Mucosa of descending colon (tissue), 3 donors: ENCODE measurements around the gene JAK3. TPM values are rescaled to one million over a fixed set of nuclear protein-coding genes. Genes with fewer than 3 reads are reported as not detected.
A peak's percentile ranks its signal among the peaks of the same experiment; 100 is the strongest.

ENCODE experiments used
- ATAC-seq: fragments of 200-7000 bp; cut with Tn5 transposase; one replicate; pipeline ENCODE4 v1.9.1; 2020; ENCODE audit warnings: mild to moderate bottlenecking, moderate library complexity
- DNase-seq, 3 donors: peaks; one replicate each; pipeline ENCODE4 v3.0.0-alpha.2; 2020
- H3K36me3 ChIP-seq: fragments of 200-600 bp; one replicate; pipeline ENCODE4 v1.8.0; 2021; ENCODE audit warnings: low read depth, mild to moderate bottlenecking
- H3K4me1 ChIP-seq: fragments of 200-600 bp; one replicate; pipeline ENCODE4 v1.8.0; 2021; ENCODE audit warnings: low read depth, mild to moderate bottlenecking
- H3K4me3 ChIP-seq: fragments of 200-600 bp; one replicate; pipeline ENCODE4 v1.8.0; 2021; ENCODE audit warnings: mild to moderate bottlenecking
- H3K9me3 ChIP-seq: fragments of 200-600 bp; one replicate; pipeline ENCODE4 v1.8.0; 2021; ENCODE audit warnings: mild to moderate bottlenecking
- intact Hi-C, 2 donors: fragments of 100-400 bp; cut with DNase I in 1 of 2; cut with micrococcal nuclease in 1 of 2; formaldehyde crosslinking; loops; one replicate each; pipeline versions ENCODE4 v1.11.0 to v1.11.1; 2022; cut with DNase I, micrococcal nuclease
- total RNA-seq, 3 donors: library from RNA; stranded (reverse); fragmentation: NEBNext Ultra II Directional in 2 of 3; extraction: Animal tissue kit (Norgen Biotek cat#: 25700) in 2 of 3; gene quantifications; one replicate each; pipeline versions ENCODE4 v1.2.1 to v1.2.4, GENCODE V29; 2021 to 2023
- TF ChIP-seq, protein P1 (sequence below): fragments of 200-600 bp; IDR thresholded peaks from one replicate; pipeline ENCODE4 v1.8.0; 2022; ENCODE audit warnings: antibody characterized with exemption, mild to moderate bottlenecking
- donor health status: DM: no; HTN: no; CAD: no; lungs with moderate emphysema.
- donor health status: DM: no; HTN: no; CAD: no.
- donor health status: DM: no; HTN: yes; CAD: no.

JAK3 gene
- total RNA-seq, 3 donors from 2014 or later = 3.1 to 9.1 (median 5.4) TPM

DNA sequence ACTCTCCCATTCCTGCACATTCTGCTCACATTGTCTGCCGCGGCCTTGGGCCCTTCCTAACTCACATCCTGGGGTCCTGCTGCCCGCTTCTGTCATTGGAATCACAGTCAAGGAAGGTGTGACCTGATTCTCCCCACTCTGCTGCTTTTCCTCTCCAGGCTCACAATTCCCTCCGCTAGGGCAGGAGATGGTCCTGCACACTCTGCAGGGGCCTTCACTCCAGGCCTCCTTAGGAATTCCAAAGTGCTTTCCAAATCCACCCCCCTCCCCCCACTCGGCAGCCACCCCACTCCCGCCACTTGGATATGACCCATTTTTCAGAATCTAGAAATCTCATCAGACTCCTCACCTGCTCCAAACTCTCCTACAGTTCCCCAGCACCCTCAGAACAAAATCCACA is 20.9 kb upstream of the JAK3 start:
- H3K9me3 ChIP-seq = no peaks in the 10 kb centered on the region
- intact Hi-C loops = no loop called here
- no peak for DNase-seq
- H3K4me1 ChIP-seq = peaks cover 41% of the 10 kb centered on the region
- H3K4me3 ChIP-seq = no peak overlapping the region
- no peak for ATAC-seq
- TF ChIP-seq, protein P1, sequence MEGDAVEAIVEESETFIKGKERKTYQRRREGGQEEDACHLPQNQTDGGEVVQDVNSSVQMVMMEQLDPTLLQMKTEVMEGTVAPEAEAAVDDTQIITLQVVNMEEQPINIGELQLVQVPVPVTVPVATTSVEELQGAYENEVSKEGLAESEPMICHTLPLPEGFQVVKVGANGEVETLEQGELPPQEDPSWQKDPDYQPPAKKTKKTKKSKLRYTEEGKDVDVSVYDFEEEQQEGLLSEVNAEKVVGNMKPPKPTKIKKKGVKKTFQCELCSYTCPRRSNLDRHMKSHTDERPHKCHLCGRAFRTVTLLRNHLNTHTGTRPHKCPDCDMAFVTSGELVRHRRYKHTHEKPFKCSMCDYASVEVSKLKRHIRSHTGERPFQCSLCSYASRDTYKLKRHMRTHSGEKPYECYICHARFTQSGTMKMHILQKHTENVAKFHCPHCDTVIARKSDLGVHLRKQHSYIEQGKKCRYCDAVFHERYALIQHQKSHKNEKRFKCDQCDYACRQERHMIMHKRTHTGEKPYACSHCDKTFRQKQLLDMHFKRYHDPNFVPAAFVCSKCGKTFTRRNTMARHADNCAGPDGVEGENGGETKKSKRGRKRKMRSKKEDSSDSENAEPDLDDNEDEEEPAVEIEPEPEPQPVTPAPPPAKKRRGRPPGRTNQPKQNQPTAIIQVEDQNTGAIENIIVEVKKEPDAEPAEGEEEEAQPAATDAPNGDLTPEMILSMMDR = no peak
- peaks cover 4% of the 10 kb centered on the region for H3K36me3 ChIP-seq

DNA sequence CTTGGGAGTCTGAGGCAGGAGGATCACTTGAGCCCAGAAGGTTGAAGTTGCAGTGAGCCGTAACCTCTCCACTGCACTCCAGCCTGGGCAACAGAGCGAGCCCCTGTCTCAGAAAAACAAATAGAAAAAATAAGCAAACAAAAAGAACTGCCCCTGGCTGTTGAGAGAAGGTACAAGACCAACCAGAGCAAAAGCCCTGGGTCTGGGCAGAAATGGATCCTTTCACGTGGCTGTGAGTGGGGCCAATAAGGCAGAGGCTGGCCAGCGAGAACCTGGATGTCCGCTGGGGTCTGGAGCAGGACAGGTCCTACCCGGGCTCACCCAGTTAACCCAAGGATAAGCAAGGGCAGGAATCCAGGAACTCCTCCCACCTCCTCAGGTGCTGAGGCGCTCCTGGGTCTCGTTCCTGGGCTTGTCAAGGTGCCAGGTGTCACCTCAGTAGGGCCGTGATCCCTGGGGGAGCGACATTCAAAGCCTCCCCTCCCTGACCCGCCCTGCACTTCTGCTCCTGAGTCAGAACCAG is 19.2 kb upstream of the JAK3 start:
- TF ChIP-seq, protein P1 = no peak
- intact Hi-C loops = no loop called here
- Histone ChIP-seq H3K9me3 (no peaks in the 10 kb centered on the region), H3K4me1 (peaks cover 37% of the 10 kb centered on the region), H3K36me3 (peaks cover 5% of the 10 kb centered on the region), H3K4me3 (no peak overlapping the region)
- peak in 1 of 3 donors; percentile 33 for DNase-seq
- ATAC-seq = no peak

DNA sequence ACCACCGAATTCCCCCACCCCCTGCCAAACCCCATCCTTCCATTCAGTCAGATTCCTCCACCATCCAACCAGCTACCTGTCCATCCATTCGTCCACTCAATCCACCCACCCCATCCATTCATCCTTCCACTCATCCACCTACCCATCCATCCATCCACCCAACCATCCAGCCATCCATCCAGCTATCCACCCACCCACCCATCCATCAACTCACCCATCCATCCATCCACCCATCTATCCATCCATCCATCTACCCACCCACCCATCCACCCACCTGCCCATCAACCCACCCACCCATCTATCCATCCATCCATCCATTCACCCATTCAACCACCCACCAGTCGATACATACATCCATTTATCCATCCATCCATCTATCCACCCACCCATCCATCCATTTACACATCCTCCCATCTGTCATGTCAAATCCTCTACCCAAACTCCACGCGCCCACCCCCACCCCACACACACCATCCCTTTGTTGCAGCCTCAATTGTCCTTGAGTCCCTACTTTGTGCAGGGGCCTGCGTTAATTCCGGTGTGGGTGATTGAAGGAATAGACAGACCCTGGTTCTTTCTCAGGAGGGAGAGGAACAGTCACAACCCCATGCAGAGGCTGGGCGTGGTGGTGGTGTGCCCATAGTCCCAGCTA is 18.7 kb upstream of the JAK3 start:
- Histone ChIP-seq H3K9me3 (no peaks in the 10 kb centered on the region), H3K36me3 (peaks cover 5% of the 10 kb centered on the region), H3K4me1 (peaks cover 37% of the 10 kb centered on the region), H3K4me3 (no peak overlapping the region)
- ATAC-seq = no peak
- no peak for DNase-seq
- TF ChIP-seq, protein P1 = no peak
- intact Hi-C loops = no loop called here

DNA sequence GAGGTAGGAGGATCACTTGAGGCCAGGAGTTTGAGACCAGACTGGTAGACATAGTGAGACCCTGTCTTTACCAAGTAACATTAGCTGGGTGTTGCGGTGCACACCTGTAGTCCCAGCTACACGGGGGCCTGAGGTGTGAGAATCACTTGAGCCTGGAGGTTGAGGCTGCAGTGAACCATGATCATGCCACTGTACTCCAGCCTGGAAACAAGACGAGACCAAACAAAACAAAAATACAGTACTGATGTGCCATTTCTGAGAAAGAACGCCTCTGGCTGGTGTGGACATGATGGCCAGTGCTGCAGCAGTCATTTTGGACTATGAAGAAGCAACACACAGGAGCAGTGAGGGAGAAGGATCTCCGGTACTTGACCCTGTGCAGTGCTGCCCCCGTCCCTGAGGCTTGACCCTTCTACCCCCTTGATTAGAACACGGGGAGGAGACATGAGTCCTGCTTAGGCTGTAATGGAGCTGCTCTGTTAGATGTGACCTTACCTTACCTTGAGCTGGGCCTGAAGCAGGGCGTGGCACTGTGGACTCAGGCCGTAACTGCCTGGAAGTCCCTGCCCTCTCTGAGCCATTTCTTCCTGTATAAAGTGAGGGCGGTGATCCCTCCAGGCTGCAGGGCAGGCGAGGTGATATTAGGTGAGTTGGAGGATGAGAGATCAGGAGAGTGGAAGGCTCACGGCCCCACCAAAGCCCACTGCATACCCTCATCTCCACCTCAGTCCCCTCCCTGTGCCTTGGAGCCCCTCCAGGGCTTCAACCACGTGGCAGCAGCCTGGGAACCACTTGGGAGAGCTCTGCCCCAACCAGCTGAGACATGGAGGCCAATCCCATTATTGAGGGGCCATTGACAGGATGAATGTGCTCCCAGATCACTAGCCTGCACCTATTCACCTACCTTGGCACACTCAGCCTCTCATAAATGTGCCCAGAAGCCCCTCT is 17.9 kb upstream of the JAK3 start:
- Histone ChIP-seq H3K4me1 (peaks cover 45% of the 10 kb centered on the region), H3K36me3 (peaks cover 5% of the 10 kb centered on the region), H3K4me3 (no peak overlapping the region), H3K9me3 (no peaks in the 10 kb centered on the region)
- DNase-seq (peak; percentile 84 to 87 (median 87)), ATAC-seq (peak; percentile 91)
- intact Hi-C loops = no loop called here
- TF ChIP-seq, protein P1 = no peak

DNA sequence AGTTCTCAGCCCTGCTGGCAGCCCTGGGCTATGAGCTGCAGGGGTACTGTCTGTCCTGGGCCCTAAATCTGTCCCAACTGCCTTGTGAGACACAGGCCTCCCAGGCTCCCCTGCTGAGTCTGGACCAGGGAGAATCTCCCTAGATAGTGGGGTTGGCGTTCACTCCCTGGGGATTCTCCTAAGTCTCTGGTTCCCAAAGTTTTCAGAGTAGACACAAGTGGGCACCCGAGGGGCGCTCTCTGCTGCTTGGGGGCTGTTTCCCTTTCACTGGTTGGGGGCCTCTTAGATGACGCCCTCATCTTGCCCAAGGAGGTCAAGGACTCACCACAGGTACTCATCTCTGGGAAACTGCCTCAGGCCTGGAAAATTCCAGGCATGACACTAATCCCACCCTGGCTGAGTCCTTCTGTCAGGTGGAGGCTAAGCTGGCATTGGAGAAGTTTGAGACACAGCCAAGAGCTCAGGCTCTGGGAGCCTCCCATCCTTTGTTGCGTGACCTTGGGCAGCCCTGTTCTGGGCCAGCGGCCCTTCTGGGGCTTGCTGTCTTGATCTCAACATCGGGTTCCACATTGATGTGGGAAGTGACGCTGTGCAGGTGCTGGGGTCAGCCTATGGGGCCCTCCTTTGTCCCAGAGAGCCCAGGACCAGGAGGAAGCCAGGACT is 15.9 kb upstream of the JAK3 start:
- intact Hi-C loops = no loop called here
- H3K4me3 ChIP-seq = no peak overlapping the region
- TF ChIP-seq, protein P1 = no peak
- no peaks in the 10 kb centered on the region for H3K9me3 ChIP-seq
- no peak for DNase-seq
- H3K4me1 ChIP-seq = peaks cover 54% of the 10 kb centered on the region
- H3K36me3 ChIP-seq = peaks cover 5% of the 10 kb centered on the region
- ATAC-seq = no peak
